Measurements from ENCODE around the gene TBC1D7.

DNA sequence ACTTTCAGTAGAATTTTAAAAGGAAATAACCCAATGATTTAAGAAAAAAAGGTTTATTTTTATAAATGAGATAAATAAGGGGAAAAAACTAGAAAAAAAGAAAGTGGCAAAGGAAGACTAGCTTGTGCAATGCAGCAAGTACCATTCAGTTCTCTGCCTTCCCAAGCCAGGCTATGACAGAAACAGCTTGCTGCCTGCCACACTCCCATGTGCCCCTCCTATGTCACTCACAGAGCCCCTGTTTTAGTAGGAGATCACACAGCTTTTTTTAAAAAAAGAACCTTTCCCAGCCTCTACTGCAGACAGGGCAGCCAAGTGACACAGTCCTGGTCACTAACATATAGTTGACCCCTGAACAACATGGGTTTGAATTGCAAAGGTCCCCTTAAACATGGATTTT is 13.5 kb downstream of the TBC1D7 start:
- TF ChIP-seq, protein P1, sequence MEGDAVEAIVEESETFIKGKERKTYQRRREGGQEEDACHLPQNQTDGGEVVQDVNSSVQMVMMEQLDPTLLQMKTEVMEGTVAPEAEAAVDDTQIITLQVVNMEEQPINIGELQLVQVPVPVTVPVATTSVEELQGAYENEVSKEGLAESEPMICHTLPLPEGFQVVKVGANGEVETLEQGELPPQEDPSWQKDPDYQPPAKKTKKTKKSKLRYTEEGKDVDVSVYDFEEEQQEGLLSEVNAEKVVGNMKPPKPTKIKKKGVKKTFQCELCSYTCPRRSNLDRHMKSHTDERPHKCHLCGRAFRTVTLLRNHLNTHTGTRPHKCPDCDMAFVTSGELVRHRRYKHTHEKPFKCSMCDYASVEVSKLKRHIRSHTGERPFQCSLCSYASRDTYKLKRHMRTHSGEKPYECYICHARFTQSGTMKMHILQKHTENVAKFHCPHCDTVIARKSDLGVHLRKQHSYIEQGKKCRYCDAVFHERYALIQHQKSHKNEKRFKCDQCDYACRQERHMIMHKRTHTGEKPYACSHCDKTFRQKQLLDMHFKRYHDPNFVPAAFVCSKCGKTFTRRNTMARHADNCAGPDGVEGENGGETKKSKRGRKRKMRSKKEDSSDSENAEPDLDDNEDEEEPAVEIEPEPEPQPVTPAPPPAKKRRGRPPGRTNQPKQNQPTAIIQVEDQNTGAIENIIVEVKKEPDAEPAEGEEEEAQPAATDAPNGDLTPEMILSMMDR (IDR thresholded peaks at IDR 0.05): no peak
- no peak for TF ChIP-seq SIN3A (IDR thresholded peaks at IDR 0.05; ENCODE audit: borderline replicate concordance, low read depth, low read length)
- TF ChIP-seq, protein P2, sequence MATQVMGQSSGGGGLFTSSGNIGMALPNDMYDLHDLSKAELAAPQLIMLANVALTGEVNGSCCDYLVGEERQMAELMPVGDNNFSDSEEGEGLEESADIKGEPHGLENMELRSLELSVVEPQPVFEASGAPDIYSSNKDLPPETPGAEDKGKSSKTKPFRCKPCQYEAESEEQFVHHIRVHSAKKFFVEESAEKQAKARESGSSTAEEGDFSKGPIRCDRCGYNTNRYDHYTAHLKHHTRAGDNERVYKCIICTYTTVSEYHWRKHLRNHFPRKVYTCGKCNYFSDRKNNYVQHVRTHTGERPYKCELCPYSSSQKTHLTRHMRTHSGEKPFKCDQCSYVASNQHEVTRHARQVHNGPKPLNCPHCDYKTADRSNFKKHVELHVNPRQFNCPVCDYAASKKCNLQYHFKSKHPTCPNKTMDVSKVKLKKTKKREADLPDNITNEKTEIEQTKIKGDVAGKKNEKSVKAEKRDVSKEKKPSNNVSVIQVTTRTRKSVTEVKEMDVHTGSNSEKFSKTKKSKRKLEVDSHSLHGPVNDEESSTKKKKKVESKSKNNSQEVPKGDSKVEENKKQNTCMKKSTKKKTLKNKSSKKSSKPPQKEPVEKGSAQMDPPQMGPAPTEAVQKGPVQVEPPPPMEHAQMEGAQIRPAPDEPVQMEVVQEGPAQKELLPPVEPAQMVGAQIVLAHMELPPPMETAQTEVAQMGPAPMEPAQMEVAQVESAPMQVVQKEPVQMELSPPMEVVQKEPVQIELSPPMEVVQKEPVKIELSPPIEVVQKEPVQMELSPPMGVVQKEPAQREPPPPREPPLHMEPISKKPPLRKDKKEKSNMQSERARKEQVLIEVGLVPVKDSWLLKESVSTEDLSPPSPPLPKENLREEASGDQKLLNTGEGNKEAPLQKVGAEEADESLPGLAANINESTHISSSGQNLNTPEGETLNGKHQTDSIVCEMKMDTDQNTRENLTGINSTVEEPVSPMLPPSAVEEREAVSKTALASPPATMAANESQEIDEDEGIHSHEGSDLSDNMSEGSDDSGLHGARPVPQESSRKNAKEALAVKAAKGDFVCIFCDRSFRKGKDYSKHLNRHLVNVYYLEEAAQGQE (IDR thresholded peaks at IDR 0.05; ENCODE audit: low read depth, low read length): no peak
- TF ChIP-seq, protein P3, sequence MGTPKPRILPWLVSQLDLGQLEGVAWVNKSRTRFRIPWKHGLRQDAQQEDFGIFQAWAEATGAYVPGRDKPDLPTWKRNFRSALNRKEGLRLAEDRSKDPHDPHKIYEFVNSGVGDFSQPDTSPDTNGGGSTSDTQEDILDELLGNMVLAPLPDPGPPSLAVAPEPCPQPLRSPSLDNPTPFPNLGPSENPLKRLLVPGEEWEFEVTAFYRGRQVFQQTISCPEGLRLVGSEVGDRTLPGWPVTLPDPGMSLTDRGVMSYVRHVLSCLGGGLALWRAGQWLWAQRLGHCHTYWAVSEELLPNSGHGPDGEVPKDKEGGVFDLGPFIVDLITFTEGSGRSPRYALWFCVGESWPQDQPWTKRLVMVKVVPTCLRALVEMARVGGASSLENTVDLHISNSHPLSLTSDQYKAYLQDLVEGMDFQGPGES (IDR thresholded peaks at IDR 0.05; ENCODE audit: low read depth, low read length): no peak
- TF ChIP-seq EP300 (IDR thresholded peaks at IDR 0.05; ENCODE audit: borderline replicate concordance in 1 of 2, low read depth in 1 of 2, low read length in 1 of 2): no peak
- no peak for TF ChIP-seq GABPA (IDR thresholded peaks at IDR 0.05; ENCODE audit: low read depth)

Data from SK-N-SH (cell line).